Stimulated activated CD8-positive, alpha-beta memory T cell treated with anti-CD3 and anti-CD28 coated beads, Interleukin-7, amount 100 ng/mL, for 48 hours (primary cell): ENCODE results near the gene ARHGAP40.

Experiments
- DNase-seq, 2 donors: peaks; one replicate each; pipeline ENCODE4 v3.0.0-alpha.2; 2020; ENCODE audit warnings: low read depth in 1 of 2; ENCODE audit errors: extremely low read depth in 1 of 2

ARHGAP40 gene

DNA sequence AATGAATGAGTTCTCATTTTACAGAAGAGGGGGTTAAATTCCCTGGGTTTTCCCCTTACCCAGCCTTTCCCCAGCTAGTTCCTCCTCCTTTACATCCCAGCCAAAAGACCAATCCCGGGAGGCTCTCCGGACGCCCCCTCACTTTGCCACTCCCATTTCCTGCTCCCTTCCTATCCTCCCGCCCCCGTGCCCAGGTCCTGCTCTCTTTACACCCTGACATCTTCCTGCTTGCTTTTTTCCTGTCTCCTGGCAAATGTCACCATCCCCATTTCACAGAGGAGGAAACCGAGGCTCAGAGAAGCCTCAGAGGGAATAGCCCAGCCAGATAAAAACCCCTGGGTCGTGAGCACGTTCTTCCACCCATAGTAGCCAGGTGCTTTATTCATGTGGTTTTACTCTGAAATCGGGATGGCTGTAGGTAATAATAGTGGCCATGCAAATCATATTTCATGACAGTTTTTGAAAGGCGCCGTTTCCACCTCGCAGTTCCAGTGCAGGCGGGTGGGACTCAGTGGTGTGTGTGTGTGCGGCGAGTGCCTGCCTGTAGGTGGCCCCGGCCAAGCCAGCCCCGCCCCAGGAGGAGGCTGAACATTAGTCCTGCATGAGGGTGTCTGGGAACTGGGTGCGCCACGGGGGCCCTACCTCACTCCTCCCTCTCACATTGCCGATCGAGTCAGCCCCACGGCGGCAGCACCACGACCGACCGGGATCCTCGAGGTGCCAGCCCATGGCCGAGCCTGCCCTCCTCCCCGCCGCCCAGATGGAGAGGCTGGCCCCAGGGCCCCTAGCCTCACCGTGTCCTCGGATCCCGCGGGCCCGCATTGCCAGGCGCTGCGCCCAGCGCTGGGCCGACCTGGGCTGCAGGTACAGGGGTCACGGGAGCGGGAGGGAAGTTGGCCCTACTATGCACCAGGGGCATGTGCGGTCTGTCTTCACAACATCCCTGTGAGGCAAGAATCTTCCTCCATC lies at the start of gene ARHGAP40:
Gene ARHGAP40 (plus strand): TSS at position 594 of the 969 bp plus-strand sequence.
- DNase-seq: peak; percentile 4 to 6

- DNase-seq: no peak
Observed at GRCh38 chr20:38554986-38555385, 46.6 kb upstream of the ARHGAP40 start.

DNA sequence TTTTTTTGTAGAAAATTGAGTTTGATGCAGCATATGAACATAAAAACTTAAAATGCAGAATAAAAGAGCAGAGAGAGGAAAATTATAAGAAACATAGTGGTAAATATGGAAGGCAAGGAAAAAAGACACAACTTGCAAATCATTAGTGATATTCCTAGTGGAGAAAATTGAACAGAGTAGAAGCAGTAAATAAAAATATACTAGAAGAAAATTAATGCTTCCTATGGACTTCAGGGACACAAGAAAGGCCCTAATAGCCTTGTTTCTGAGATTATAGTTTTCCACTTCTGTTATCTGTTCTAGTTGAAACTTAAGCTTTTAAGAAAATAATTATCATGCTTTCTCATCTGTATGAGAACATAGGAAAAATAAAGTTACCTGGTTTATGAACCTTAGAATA lies 46.2 kb upstream of the ARHGAP40 start:
- DNase-seq: no peak

- DNase-seq: no peak
Observed at GRCh38 chr20:38557174-38557573, 44.4 kb upstream of the ARHGAP40 start.

- DNase-seq: no peak
Observed at GRCh38 chr20:38558596-38559360, 42.8 kb upstream of the ARHGAP40 start.

- no peak for DNase-seq
Observed at GRCh38 chr20:38559764-38560163, 41.8 kb upstream of the ARHGAP40 start.

DNA sequence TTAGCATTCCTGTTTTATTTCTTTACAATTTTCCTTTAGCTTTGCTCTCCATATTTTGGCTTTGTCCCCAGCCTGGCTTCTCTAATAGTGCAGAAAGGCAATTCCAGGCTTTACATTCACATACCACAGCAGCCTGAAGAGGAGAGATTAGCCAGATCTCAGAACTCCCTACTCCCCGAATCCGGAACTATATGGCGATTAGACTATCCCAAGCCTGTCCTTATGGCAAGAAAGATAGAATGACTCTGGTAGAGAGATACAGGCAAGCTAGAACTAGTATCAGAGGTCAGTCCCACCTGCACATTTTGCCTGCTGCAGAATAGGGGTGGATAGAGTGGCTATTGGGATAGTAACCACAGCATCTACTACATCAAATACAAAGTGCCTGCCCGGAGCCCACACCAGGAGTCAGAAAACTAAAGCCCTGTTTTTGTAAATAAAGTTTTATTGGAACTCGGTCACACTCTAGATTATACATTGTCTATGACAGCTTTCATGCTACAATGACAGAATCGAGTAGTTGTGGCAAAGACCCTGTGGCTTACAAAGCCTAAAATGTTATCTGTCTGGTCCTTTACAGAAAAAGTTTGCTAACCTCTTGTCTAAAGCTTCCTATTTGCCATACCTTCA lies 37.7 kb upstream of the ARHGAP40 start:
- DNase-seq: no peak

DNA sequence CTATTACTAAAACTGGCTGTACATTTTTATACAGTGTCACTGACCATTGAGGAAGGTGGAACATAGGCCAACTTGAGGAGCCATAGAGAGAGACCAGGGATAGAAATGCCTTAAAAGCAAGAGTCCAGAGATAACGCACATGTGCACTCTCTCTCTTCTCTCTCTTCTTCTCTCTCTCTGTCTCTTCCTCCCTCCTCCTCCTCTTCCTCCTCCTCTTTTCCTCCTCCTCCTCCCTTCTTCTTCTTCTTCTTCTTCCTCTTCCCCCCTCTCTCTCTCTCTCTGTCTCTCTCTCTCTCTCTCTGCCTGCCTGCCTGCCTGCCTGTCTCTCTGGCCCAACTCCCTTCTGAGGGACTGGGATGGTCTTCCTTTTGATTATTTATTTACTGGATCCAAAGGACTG lies 36.9 kb upstream of the ARHGAP40 start:
- DNase-seq: no peak

GRCh38 chr20:38566036-38566598 lies 35.5 kb upstream of the ARHGAP40 start:
- DNase-seq: no peak

- no peak for DNase-seq
Observed at GRCh38 chr20:38569747-38570525, 31.7 kb upstream of the ARHGAP40 start.

DNA sequence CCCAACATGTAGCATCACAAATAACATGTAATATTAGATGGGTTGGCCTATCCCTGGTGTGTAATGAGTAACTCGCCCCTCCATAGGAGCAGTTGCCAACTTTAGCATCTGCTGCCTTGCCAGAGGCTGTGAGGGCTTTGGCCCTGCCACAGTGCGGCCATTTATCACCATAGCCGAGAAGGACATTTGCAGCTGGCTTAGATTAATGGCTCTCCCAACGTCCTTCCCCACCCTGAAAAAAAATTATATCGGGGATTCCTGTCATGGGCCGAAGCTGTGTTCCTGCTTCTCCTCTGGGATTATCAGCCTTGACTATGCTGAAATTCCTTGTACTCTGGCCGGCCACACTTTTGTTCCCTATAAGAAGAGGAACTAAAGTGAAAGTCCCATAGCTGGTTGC lies 28.2 kb upstream of the ARHGAP40 start:
- DNase-seq: no peak

GRCh38 chr20:38579219-38579910 lies 22.2 kb upstream of the ARHGAP40 start:
- no peak for DNase-seq

DNA sequence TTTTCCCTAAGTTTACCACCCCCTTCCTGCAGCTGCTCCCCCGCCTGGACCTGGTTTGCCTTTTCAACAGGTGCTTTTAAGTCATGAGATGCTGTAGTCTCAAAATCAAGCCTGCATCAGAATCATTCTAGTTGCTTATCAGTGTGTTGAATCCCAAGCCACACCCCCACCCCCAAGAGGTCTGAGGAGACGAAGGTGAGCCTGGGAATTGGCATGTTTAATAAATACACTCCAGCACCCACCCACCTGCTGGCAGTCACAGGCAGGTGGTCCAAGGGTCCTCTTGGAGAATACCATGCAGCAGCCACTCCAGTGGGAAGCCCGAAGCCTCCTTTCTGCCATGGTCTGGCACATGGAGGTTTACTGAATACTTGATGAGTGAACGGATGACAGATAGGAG lies 21.7 kb upstream of the ARHGAP40 start:
- no peak for DNase-seq

DNA sequence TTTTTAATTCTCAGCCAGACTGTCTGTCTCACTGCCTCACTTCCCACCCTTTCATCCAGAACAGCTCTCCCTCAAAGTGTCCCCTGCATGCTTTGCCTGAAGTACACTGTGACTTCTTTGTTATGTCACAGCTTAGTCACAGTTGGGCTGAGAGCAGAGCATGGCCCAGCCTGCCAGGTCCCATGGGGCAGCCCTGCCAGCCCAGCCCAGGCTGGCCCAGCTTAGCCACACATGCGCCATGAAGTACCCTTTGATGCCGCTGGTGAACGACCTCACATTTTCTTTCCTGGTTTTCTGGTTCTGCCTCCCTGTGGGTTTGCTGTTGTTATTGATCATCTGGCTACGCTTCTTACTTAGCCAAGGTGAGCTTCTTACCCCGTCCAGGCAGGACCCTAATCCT lies 20.6 kb upstream of the ARHGAP40 start, which contains the start of gene ADIG:
Gene ADIG (plus strand): TSS at position 185 of the 400 bp plus-strand sequence. CDS start 54 bp downstream, at position 239.
- DNase-seq: no peak

- no peak for DNase-seq
Observed at GRCh38 chr20:38581830-38582358, 19.7 kb upstream of the ARHGAP40 start.

- no peak for DNase-seq
Observed at GRCh38 chr20:38583306-38583705, 18.3 kb upstream of the ARHGAP40 start.

GRCh38 chr20:38584099-38584763 lies 17.4 kb upstream of the ARHGAP40 start:
- DNase-seq: no peak

DNA sequence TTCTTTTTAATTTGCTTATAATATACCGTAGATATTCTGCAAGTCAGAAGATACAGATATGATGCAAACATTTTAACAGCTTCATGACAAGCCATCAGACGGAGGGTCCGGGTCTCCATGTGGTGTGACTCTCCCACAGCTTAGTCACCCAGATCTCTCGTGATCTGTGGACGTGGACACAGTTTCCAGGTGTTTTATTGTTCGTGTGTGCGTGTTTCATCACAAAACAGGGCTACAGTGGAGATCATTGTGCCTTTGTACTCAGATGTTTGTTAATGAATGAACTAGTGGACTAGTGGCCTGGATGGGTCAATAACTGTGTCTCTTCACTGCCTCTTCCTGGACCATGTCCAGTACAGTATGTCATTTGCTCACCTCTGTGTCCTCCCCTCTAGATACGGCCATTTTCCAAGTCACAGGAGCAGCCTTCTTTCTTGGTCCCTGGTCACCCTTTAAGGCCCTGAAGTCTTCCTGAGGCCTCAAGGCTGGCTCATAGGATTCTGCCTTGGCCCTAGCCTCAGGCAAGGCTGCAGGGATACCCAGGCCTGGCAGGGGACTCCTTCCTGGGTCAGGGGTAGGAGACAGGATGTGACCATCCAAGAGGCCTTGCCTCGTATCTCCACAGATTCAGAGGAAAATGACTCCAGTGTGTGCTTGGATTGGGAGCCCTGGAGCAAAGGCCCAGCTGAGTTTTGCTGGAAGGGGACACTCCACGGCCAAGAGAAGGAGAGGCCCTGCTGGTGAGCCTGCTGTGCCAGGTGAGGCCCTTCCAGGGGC lies 16.0 kb upstream of the ARHGAP40 start:
- no peak for DNase-seq
